HL-60 (cell line): ENCODE data around the gene HOXB1.

Source experiments
- POLR2AphosphoS5 ChIP-seq: IDR thresholded peaks from 2 replicates; pipeline ENCODE4 v1.6.1; 2012; ENCODE audit warnings: low read depth
- TF ChIP-seq, protein P1 (sequence below): IDR thresholded peaks from one replicate; pipeline ENCODE4 v1.5.1; 2011; ENCODE audit warnings: low read length, control low read depth, inconsistent platforms; ENCODE audit not compliant: insufficient read depth
- TF ChIP-seq, protein P2 (sequence below): IDR thresholded peaks from 2 replicates; pipeline ENCODE4 v1.6.1; 2012; ENCODE audit warnings: low read depth; ENCODE audit not compliant: insufficient replicate concordance

DNA sequence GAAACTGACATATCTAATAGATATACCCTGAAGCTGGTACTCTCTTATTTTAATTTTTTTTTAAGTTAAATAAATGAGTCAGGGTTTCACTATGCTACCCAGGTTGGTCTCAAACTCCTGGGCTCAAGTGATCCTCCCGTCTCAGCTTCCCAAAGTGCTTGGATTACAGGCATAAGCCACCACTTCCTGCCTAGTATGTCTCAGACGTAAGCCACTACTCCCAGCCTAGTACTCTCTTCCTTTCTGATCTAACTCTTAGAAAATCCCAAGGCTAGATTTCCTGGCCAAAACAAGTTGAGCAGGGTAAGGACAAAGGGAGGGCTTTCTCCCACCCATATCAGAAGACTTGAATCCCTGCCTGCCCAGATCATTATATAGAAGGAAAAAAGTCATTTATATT is 33.7 kb downstream of the HOXB1 start:
- TF ChIP-seq POLR2AphosphoS5 = no peak
- TF ChIP-seq, protein P1, sequence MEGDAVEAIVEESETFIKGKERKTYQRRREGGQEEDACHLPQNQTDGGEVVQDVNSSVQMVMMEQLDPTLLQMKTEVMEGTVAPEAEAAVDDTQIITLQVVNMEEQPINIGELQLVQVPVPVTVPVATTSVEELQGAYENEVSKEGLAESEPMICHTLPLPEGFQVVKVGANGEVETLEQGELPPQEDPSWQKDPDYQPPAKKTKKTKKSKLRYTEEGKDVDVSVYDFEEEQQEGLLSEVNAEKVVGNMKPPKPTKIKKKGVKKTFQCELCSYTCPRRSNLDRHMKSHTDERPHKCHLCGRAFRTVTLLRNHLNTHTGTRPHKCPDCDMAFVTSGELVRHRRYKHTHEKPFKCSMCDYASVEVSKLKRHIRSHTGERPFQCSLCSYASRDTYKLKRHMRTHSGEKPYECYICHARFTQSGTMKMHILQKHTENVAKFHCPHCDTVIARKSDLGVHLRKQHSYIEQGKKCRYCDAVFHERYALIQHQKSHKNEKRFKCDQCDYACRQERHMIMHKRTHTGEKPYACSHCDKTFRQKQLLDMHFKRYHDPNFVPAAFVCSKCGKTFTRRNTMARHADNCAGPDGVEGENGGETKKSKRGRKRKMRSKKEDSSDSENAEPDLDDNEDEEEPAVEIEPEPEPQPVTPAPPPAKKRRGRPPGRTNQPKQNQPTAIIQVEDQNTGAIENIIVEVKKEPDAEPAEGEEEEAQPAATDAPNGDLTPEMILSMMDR = no peak
- TF ChIP-seq, protein P2, sequence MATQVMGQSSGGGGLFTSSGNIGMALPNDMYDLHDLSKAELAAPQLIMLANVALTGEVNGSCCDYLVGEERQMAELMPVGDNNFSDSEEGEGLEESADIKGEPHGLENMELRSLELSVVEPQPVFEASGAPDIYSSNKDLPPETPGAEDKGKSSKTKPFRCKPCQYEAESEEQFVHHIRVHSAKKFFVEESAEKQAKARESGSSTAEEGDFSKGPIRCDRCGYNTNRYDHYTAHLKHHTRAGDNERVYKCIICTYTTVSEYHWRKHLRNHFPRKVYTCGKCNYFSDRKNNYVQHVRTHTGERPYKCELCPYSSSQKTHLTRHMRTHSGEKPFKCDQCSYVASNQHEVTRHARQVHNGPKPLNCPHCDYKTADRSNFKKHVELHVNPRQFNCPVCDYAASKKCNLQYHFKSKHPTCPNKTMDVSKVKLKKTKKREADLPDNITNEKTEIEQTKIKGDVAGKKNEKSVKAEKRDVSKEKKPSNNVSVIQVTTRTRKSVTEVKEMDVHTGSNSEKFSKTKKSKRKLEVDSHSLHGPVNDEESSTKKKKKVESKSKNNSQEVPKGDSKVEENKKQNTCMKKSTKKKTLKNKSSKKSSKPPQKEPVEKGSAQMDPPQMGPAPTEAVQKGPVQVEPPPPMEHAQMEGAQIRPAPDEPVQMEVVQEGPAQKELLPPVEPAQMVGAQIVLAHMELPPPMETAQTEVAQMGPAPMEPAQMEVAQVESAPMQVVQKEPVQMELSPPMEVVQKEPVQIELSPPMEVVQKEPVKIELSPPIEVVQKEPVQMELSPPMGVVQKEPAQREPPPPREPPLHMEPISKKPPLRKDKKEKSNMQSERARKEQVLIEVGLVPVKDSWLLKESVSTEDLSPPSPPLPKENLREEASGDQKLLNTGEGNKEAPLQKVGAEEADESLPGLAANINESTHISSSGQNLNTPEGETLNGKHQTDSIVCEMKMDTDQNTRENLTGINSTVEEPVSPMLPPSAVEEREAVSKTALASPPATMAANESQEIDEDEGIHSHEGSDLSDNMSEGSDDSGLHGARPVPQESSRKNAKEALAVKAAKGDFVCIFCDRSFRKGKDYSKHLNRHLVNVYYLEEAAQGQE = no peak
